IMR-90 (cell line): ENCODE results near the gene CALM1. TPM values are rescaled to one million over a fixed set of nuclear protein-coding genes. Genes with fewer than 3 reads are reported as not detected.

Experiments used
- ATAC-seq: fragments of 200-7000 bp; cut with Tn5 transposase; 2 replicates; pipeline ENCODE4 v1.9.1; 2020; ENCODE audit warnings: low read depth, mild to moderate bottlenecking, moderate library complexity
- BruUV-seq: library from RNA; stranded (reverse); fragments of 400-500 nt; replicated peaks from 2 replicates; lab custom pipeline; 2021; lab: Mats Ljungman, UMichigan
- CTCF ChIA-PET: fragments of 300-600 bp; formaldehyde crosslinking; extraction: SDS; loops from one replicate; lab custom pipeline; 2021; ENCODE audit warnings: antibody characterized with exemption; lab: Yijun Ruan, JAX
- POLR2A ChIA-PET: fragments of 300-600 bp; sonication (Branson Sonifier 250); formaldehyde crosslinking; loops from one replicate; lab custom pipeline; 2022; ENCODE audit warnings: antibody characterized with exemption; ENCODE audit not compliant: unreplicated experiment; lab: Charles Lee
- DNase-seq: peaks from one replicate; pipeline ENCODE4 v3.0.0; 2013
- H2AFZ ChIP-seq: replicated peaks from 2 replicates; pipeline ENCODE3; 2013; ENCODE audit warnings: low read length, mild to moderate bottlenecking; ENCODE audit not compliant: poor library complexity
- H2AK5ac ChIP-seq: 2 replicates; pipeline ENCODE4 v1.6.1; 2013; ENCODE audit warnings: low read depth, low read length, inconsistent platforms
- H2AK9ac ChIP-seq: replicated peaks from 2 replicates; pipeline ENCODE3; 2013; ENCODE audit warnings: mild to moderate bottlenecking, low read depth, low read length, moderate library complexity; ENCODE audit not compliant: poor library complexity
- H2BK120ac ChIP-seq: 2 replicates; pipeline ENCODE4 v1.6.1; 2013; ENCODE audit warnings: low read depth, low read length, inconsistent platforms
- H2BK15ac ChIP-seq: 3 replicates; pipeline ENCODE4 v1.6.1; 2013; ENCODE audit warnings: low read depth, low read length, inconsistent platforms
- H2BK20ac ChIP-seq: 2 replicates; pipeline ENCODE4 v1.6.1; 2013; ENCODE audit warnings: low read depth, mild to moderate bottlenecking, inconsistent platforms, low read length, moderate library complexity
- H2BK5ac ChIP-seq: 2 replicates; pipeline ENCODE4 v1.6.1; 2013; ENCODE audit warnings: mild to moderate bottlenecking, low read depth, low read length, inconsistent platforms; ENCODE audit not compliant: poor library complexity, severe bottlenecking
- H3K14ac ChIP-seq: replicated peaks from 2 replicates; pipeline ENCODE4 v1.6.1; 2013; ENCODE audit warnings: low read depth, low read length, inconsistent platforms
- H3K18ac ChIP-seq: 2 replicates; pipeline ENCODE4 v1.6.1; 2013; ENCODE audit warnings: low read depth, low read length, control low read depth
- H3K23ac ChIP-seq: 2 replicates; pipeline ENCODE4 v1.6.1; 2013; ENCODE audit warnings: low read depth, low read length, inconsistent platforms
- H3K27ac ChIP-seq: 2 replicates; pipeline ENCODE4 v1.5.1; 2013; ENCODE audit warnings: mild to moderate bottlenecking, control low read depth, low read length; ENCODE audit not compliant: insufficient read depth
- H3K27me3 ChIP-seq: 2 replicates; pipeline ENCODE4 v1.6.1; 2013; ENCODE audit warnings: low read length; ENCODE audit not compliant: control insufficient read depth, insufficient read depth
- H3K36me3 ChIP-seq: 2 replicates; pipeline ENCODE4 v1.6.1; 2013; ENCODE audit warnings: low read length, mixed read lengths; ENCODE audit not compliant: control insufficient read depth, insufficient read depth
- H3K4ac ChIP-seq: 2 replicates; pipeline ENCODE4 v1.6.1; 2013; ENCODE audit warnings: low read depth, low read length, inconsistent platforms
- H3K4me1 ChIP-seq: 2 replicates; pipeline ENCODE4 v1.6.1; 2013; ENCODE audit warnings: low read length, mixed read lengths; ENCODE audit not compliant: control insufficient read depth, insufficient read depth
- H3K4me2 ChIP-seq: 2 replicates; pipeline ENCODE4 v1.6.1; 2013; ENCODE audit warnings: low read depth, mild to moderate bottlenecking, control low read depth, low read length, moderate library complexity
- H3K4me3 ChIP-seq: 2 replicates; pipeline ENCODE4 v1.5.1; 2013; ENCODE audit warnings: low read depth, mild to moderate bottlenecking, control low read depth, low read length, moderate library complexity; ENCODE audit not compliant: insufficient read depth
- H3K56ac ChIP-seq: 2 replicates; pipeline ENCODE4 v1.6.1; 2013; ENCODE audit warnings: low read length, inconsistent platforms; ENCODE audit not compliant: insufficient read depth; ENCODE audit errors: extremely low read depth
- H3K79me1 ChIP-seq, 2 experiments: 2 replicates each; pipeline ENCODE4 v1.6.1; 2013; ENCODE audit warnings: low read length in 2 of 2, inconsistent platforms in 1 of 2, low read depth in 1 of 2
- H3K9ac ChIP-seq: 2 replicates; pipeline ENCODE4 v1.6.1; 2013; ENCODE audit warnings: low read depth, low read length, control low read depth
- H3K9me1 ChIP-seq: 2 replicates; pipeline ENCODE4 v1.6.1; 2013; ENCODE audit warnings: low read length, inconsistent platforms; ENCODE audit not compliant: insufficient read depth
- H3K9me3 ChIP-seq: 2 replicates; pipeline ENCODE4 v1.6.1; 2013; ENCODE audit warnings: low read length; ENCODE audit not compliant: control insufficient read depth, insufficient read depth
- H4K20me1 ChIP-seq: 2 replicates; pipeline ENCODE4 v1.6.1; 2013; ENCODE audit warnings: low read length, inconsistent platforms; ENCODE audit not compliant: insufficient read depth
- H4K5ac ChIP-seq: 2 replicates; pipeline ENCODE4 v1.6.1; 2013; ENCODE audit warnings: mild to moderate bottlenecking, low read depth, low read length, control low read depth
- H4K8ac ChIP-seq, 2 experiments: 2 replicates each; pipeline ENCODE4 v1.6.1; 2013; ENCODE audit warnings: low read depth in 2 of 2, low read length in 2 of 2, control low read depth in 1 of 2, inconsistent platforms in 1 of 2
- H4K91ac ChIP-seq: 2 replicates; pipeline ENCODE4 v1.6.1; 2013; ENCODE audit warnings: low read depth, low read length, inconsistent platforms; ENCODE audit not compliant: insufficient read depth
- NFE2L2 ChIP-seq: fragments of 150-350 bp; IDR thresholded peaks from 2 replicates; pipeline ENCODE4 v1.6.1; 2016; ENCODE audit warnings: low read depth, mild to moderate bottlenecking, low read length
- RCOR1 ChIP-seq: IDR thresholded peaks from 2 replicates; pipeline ENCODE4 v1.6.1; 2012; ENCODE audit warnings: mild to moderate bottlenecking, low read length, improper control_type of control experiment; ENCODE audit not compliant: insufficient replicate concordance
- SMC3 ChIP-seq: fragments of 150-350 bp; IDR thresholded peaks from 2 replicates; pipeline ENCODE4 v1.6.1; 2016; ENCODE audit warnings: low read depth, mild to moderate bottlenecking, antibody characterized with exemption, low read length, moderate library complexity
- WGBS, 2 experiments: methylation state at CpG; one replicate each; pipeline versions ENCODE4 v1.1.5 to v1.1.7; 2013; ENCODE audit warnings: missing lambda C conversion rate in 2 of 2; ENCODE audit not compliant: insufficient read length in 1 of 2; ENCODE audit errors: extremely low coverage in 2 of 2; 5-methylcytosine and 5-hydroxymethylcytosine counted together
- dilution Hi-C: fragments of 300-500 bp; cut with HindIII; formaldehyde crosslinking; loops from one replicate; pipeline ENCODE4 v1.14.3; 2018; ENCODE audit warnings: low sequenced_read_pairs; ENCODE audit not compliant: unreplicated experiment
- in situ Hi-C: fragments of 300-500 bp; cut with MboI; formaldehyde crosslinking; loops from 3 replicates; pipeline ENCODE4 v1.14.3; 2019; ENCODE audit warnings: low sequenced_read_pairs, inconsistent platforms, mixed read lengths
- intact Hi-C: fragments of 100-400 bp; cut with micrococcal nuclease; formaldehyde crosslinking; loops from 2 replicates; pipeline ENCODE4 v1.10.0; 2022
- polyA plus RNA-seq, 3 experiments: library from polyadenylated mRNA; depleted of rRNA; stranded (reverse); fragments of >200 nt; gene quantifications; 2 replicates each; pipeline ENCODE4 v1.2.3, GENCODE V29; 2012; ENCODE audit warnings: low replicate concordance in 1 of 3
- total RNA-seq: library from RNA; depleted of rRNA; stranded (reverse); fragments of >200 nt; gene quantifications from 2 replicates; pipeline ENCODE4 v1.2.3, GENCODE V29; 2012

CALM1 gene
- total and polyA plus RNA-seq, 2 of the 4 experiments (the other 2 are of a cell fraction), result 72.9 to 188 TPM

DNA sequence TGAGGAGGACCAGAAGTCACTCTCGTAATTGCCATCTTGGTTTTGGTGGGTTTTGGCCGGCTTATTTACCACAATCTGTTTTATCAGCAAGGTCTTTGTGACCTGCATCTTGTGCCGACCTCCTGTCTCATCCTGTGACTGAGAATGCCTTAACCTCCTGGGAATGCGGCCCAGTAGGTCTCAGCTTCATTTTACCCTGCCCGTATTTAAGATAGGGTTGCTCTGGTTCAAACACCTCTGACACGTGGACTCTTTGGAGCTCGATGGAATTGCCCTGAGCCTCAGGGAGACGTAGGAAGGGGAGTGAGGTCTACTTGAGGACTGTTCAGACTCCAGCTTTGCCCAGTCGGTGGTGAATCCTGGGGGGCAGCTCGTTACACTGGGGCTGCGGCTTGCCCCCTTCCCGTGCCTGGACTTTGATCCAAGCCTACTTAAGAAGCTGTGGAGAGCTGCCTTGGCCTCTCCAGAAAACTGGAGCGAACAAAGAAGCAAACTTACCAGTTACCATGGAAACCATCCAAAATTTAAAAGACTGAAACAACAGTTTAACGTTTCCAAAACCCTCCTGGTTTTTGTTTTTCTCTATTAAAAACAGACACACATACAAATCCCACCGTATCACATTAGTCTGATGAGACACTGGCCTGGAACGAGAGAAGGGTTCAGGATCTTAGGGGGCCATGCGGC lies 28.0 kb downstream of the CALM1 start:
- dilution Hi-C loops, result no loop called here
- no peak overlapping the region for H2BK20ac ChIP-seq

More for the DNA sequence above, 28.0 kb downstream of the CALM1 start:
- Histone ChIP-seq H2BK120ac (no peak overlapping the region), H3K9me1 (no peaks in the 10 kb centered on the region), H3K9ac (no peak overlapping the region), H3K4ac (no peak overlapping the region), H2BK15ac (no peak overlapping the region), H2AFZ (no peak overlapping the region), H3K14ac (no peak overlapping the region), H4K5ac (no peak overlapping the region), H3K4me2 (no peak overlapping the region), H3K79me1 (no peaks in the 10 kb centered on the region), H3K36me3 (no peaks in the 10 kb centered on the region), H3K4me3 (no peak overlapping the region), H3K27ac (no peak overlapping the region), H3K18ac (no peak overlapping the region), H3K27me3 (peaks cover 5% of the 10 kb centered on the region), H2AK9ac (no peak overlapping the region), H4K8ac (no peak overlapping the region), H3K9me3 (peaks cover 5% of the 10 kb centered on the region; the same call in 1 of the 2 replicates), H3K23ac (no peak overlapping the region), H3K56ac (no peak overlapping the region), H4K20me1 (no peaks in the 10 kb centered on the region), H4K91ac (no peak overlapping the region), H3K4me1 (no peaks in the 10 kb centered on the region), H2BK5ac (no peak overlapping the region), H2AK5ac (no peak overlapping the region)
- no TSS peak for BruUV-seq
- ChIA-PET CTCF (interaction anchor here (0.5 kb wide), 1 partner anchor 1687 kb away, joined by 3 read pairs; no protein-coding TSS in a partner anchor), POLR2A (interaction anchor here (0.5 kb wide), 1 partner anchor 13 kb away, joined by 3 read pairs; no protein-coding TSS in a partner anchor)
- ATAC-seq (no peak), DNase-seq (no peak)
- in situ Hi-C loops (no loop called here), intact Hi-C loops (no loop called here)
- WGBS, 2 experiments, result 72% methylated on average over 6 of the region's 17 CpGs; no CpG with 5 or more reads in 1 of the 2 experiments
- TF ChIP-seq SMC3 (no peak), RCOR1 (no peak), NFE2L2 (no peak)
